ENCODE data around the gene EIF4A2.

DNA sequence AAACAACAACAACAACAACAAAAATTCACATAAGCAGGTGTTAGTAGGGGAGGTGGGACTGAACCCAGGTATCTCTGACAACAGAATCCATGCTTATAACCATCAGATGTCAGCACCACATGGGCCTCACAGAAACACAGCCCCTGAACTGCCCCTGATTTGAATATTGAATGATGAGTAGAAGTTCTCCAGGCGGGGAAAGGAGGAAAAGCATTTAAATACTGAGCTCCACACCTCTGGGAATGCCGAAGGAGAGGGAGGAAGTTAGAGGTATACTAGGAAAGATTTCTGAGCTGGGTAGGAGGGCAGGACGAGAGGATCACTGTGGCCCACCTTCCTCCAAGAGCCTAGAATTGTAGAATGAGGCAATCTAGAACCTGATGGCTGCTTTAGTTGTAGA, 31.9 kb upstream of the EIF4A2 start:
- no peak for TF ChIP-seq SUZ12 (IDR thresholded peaks at IDR 0.05; ENCODE audit: extremely low read depth, insufficient read depth, insufficient read length)
- no peak for TF ChIP-seq ZNF274 (IDR thresholded peaks at IDR 0.05; ENCODE audit: low read depth, low read length)
- TF ChIP-seq YY1 (IDR thresholded peaks at IDR 0.05; ENCODE audit: insufficient read depth, insufficient read length), result no peak

Data from NT2/D1 (cell line).